H1 (cell line): ENCODE data around the gene UBE2D2. TPM values are rescaled to one million over a fixed set of nuclear protein-coding genes. Genes with fewer than 3 reads are reported as not detected.

ENCODE experiments used
- MAFK ChIP-seq: IDR thresholded peaks from 2 replicates; pipeline ENCODE4 v1.6.1; 2012; ENCODE audit warnings: low read depth, mild to moderate bottlenecking, improper control_type of control experiment, low read length
- RAD21 ChIP-seq, 2 experiments: IDR thresholded peaks in 1 of 2; conservative IDR thresholded peaks in 1 of 2; 2 replicates each; pipeline ENCODE4 v1.6.1; 2011; ENCODE audit warnings: low read depth in 2 of 2, low read length in 2 of 2, improper control_type of control experiment in 1 of 2, inconsistent platforms in 1 of 2, mild to moderate bottlenecking in 1 of 2, moderate library complexity in 1 of 2
- SIRT6 ChIP-seq: IDR thresholded peaks from one replicate; pipeline ENCODE4 v1.7.1; 2012; ENCODE audit warnings: low read length, inconsistent platforms
- TEAD4 ChIP-seq: IDR thresholded peaks from 2 replicates; pipeline ENCODE4 v1.6.1; 2012; ENCODE audit warnings: low read depth, low read length, inconsistent platforms, mixed read lengths
- polyA plus RNA-seq, 7 experiments: library from polyadenylated mRNA; depleted of rRNA in 3 of 7; stranded (reverse) in 5 of 7; unstranded in 2 of 7; fragments of >200 nt in 5 of 7; fragments of 200-250 nt in 2 of 7; gene quantifications; 1 replicate in 5 of 7; 2 replicates in 1 of 7; 4 replicates in 1 of 7; pipeline versions ENCODE4 v1.2.1 to v1.2.3, GENCODE V29; 2011 to 2013; ENCODE audit warnings: missing spikeins in 2 of 7, mixed read lengths in 2 of 7
- total RNA-seq: library from RNA; stranded (reverse); fragmentation: NEBNext Ultra II Directional; extraction: Animal tissue kit (Norgen Biotek cat#: 25700); gene quantifications from 2 replicates; pipeline ENCODE4 v1.2.1, GENCODE V29; 2021

The UBE2D2 gene
- total and polyA plus RNA-seq, 2 of the 8 experiments (the other 6 are each of a cell fraction or from before 2014, with no cell fraction given): 66.9 to 203 TPM

GRCh38 chr5:139514486-139514856 is 46.7 kb upstream of the UBE2D2 start (continued):
- TF ChIP-seq RAD21 (IDR thresholded peaks at IDR 0.05 in 1 of 2, conservative IDR thresholded peaks at IDR 0.05 in 1 of 2; ENCODE audit: low read depth in 2 of 2, low read length in 2 of 2): no peak
- no peak for TF ChIP-seq SIRT6
- TF ChIP-seq MAFK: no peak
- TF ChIP-seq TEAD4: no peak
